Head of caudate nucleus (tissue), 42 donors: Measurements from ENCODE around the gene DAPK1.
A peak's percentile ranks its signal among the peaks of the same experiment; 100 is the strongest.

Experiments used
- DNase-seq, 42 donors: peaks; one replicate each; pipeline versions ENCODE4 v3.0.0 to v3.0.0-alpha.2; 2020 to 2021; ENCODE audit warnings: mixed read lengths in 7 of 42
- intact Hi-C: fragments of 100-400 bp; cut with DNase I; formaldehyde crosslinking; loops from one replicate; pipeline ENCODE4 v1.15.0; 2022

The DAPK1 gene

DNA sequence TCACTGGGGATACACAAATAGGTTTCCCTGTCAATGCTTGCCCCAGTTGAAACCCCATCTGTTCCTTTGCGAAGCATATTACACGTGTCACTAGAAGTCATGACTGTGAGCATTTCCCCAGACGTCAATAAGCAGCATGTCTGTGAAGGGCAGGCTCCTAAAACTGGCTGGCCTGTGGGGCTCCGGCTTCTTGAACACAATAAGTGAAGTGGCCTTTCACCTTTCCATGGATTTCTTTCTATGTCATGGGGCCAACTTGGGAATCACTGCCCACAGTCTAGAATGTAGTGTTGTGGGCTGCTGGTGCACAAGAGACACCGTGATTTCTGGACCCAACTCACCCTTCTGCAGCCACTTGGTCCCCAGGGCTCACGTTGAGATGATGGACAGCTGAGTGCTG is 167.8 kb downstream of the DAPK1 start:
- intact Hi-C loops = no loop called here
- peak in 3 of 42 donors; percentile 18 to 27 (median 26) for DNase-seq

DNA sequence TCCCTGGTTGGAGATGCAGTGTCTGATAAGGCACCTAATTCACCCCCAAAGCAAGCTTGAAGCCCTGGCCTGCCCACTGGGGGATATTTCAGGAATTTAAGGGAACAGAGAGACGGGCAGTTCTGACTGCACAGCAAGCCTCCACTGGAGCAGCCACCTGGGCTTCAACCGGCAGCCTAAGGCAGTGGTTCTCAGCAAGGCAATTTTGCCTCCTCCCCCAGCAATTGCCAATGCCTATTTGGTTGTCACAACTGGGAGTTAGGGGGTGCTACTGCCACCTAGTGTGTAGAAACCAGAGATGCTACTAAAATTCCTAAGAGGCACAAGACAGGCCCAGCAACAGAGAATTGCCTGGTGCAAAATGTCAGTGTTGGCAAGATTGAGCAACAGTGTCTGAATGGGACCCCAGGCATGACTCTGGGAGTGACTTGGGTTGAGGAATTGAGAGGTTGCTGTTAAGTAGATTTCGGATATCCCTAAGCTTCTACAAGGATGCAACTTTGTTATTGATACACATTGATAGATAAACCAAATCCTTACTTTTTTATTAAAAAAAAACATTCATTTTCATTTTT is 169.6 kb downstream of the DAPK1 start:
- peak in 5 of 42 donors; percentile 28 to 46 (median 35) for DNase-seq
- intact Hi-C loops = no loop called here

DNA sequence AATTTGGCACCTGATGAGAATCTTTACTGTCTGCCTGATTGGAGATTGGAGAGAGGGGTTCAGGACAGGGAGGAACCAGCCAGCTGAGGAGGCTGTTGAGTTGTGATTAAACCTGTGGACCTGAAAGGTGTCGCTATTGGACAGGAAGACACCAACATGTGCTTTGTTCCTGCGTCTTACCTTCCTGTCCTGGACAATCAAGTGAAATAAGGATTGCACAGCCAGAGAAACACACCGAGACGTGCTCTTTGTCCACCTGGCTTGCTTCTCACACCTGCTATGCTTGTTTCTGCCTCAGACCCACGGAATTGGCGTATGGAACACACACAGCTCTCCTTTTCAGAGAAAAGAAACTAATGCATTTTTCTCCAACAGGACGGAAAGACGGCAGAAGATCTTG is 170.6 kb downstream of the DAPK1 start:
- intact Hi-C loops = no loop called here
- DNase-seq = peak in 3 of 42 donors; percentile 2 to 31 (median 21)

DNA sequence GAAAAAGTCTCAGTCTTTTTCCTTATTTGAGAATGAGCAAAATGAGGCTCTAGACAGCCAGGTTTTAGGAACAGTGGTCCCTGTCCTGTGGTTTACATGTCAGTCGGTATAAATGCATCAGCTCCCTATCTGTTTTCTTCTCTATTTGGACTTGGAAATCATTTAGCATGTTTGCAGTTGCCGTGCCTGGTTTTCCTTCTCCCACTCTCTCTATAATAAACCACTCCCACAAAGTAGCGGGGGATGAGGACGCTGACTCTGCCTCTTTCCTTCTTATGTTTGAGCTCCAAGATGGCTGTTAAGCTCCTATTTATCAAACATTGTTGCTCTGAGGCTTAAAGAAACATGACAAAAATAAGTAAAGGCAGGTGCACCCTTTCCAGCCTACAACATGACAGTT is 171.1 kb downstream of the DAPK1 start:
- intact Hi-C loops = no loop called here
- peak in 3 of 42 donors; percentile 30 to 44 (median 42) for DNase-seq

DNA sequence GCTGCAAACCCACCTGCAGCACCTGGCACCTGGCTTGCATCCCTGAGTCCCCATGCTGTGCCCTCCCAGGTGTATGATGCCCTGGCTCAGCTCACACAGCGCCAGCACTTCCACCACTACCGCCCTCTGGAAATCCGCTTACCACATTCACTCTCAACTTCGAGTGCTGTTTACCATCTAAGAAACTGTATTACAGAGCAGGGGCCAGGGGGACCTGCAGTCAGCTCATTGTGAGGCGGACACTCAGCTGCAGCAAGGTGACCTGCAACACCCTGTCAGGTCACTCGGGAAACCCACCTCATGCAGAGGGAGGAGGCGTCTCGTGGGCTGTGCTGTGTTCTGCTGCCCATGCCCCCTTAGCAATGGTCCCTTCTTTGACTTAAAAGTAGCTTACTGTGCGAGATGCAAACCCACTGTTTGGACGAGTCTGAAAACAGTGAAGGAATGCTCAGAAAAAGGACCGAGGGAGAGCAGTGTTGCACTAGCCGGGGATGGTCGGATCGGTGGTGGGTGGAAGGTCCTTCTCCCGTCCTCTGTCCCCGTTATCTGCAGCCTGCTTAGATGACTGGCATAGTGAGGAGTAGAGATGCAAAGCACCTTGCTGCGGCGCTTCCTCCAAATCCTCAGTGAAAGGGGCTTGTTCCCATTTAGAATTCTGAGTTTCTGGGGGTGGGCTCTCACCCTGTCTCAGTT is 173.1 kb downstream of the DAPK1 start:
- intact Hi-C loops = no loop called here

DNA sequence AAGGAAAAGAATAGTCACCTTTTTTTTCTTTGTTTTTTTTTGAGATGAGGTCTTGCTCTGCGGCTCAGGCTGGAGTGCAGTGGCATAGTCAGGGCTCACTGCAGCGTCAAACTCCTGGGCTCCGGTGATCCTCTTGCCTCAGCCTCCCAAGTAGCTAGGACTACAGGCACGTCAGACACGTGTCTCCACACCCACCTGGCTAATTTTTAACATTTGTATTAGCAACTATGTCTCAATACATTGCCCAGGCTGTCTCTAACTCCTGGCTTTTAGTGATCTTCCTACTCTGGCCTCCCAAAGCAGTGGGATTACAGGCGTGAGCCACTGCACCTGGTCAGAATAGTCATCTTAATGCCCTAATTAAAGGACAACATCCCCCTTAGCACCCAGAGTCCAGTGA is 173.8 kb downstream of the DAPK1 start:
- intact Hi-C loops = no loop called here
- peak in 3 of 42 donors; percentile 15 to 37 (median 28) for DNase-seq

More for the DNA sequence above, 173.1 kb downstream of the DAPK1 start:
- DNase-seq = peak in 4 of 42 donors; percentile 22 to 34 (median 27)

DNA sequence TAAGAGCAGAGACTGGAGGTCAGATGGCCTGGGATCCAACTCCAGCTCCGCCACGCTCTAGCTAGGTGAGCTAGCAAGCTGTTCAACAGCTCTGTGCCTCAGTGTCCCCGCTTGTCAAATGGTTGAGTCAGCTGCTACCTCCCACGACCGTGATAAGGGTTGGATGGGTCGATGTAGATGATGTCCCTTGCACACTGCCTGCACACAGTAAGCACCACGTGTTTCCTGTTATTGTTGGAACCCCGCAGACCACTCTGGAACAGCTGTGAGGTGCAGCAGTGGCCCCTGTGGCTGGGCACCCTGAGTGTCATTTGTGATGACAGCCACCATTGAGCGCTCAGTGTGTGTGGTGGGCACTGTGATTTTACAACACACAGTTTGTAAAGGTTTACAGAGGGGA is 174.3 kb downstream of the DAPK1 start:
- peak in 3 of 42 donors; percentile 5 to 19 (median 15) for DNase-seq
- intact Hi-C loops = no loop called here

DNA sequence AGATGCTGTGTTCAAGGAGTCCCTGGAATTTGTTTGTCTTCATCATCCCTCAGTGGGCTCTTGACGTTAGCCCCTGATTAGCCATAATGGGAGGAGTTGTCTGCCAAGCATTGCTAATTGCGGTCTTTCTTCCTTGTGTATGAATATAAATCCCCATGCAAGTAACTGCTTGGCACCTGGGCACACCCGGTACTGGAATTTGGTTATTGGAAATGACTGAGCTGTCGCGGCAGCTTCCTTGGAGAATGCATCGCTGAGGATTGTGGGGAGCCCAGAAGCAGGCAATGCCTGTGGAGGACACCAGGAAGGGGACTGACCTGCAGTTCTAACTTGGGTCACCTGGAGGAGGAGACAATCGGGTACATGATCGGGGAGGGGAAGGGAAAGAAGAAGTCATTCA is 174.9 kb downstream of the DAPK1 start:
- intact Hi-C loops = no loop called here
- DNase-seq = peak in 2 of 42 donors; percentile 5 to 27

- DNase-seq = peak in 4 of 42 donors; percentile 25 to 42 (median 30)
- intact Hi-C loops = no loop called here
Observed at GRCh38 chr9:87673446-87674120, 175.9 kb downstream of the DAPK1 start.

GRCh38 chr9:87674565-87675299 is 177.1 kb downstream of the DAPK1 start:
- DNase-seq = peak in 2 of 42 donors; percentile 6 to 30
- intact Hi-C loops = loop anchor here (5.0 kb wide), 1 partner anchor 138 kb away; no protein-coding TSS in a partner anchor

GRCh38 chr9:87675906-87676515 is 178.3 kb downstream of the DAPK1 start:
- DNase-seq = peak in 3 of 42 donors; percentile 22 to 39 (median 31)
- intact Hi-C loops = loop anchor here (5.0 kb wide), 1 partner anchor 136 kb away; no protein-coding TSS in a partner anchor

GRCh38 chr9:87676976-87677775 is 179.5 kb downstream of the DAPK1 start:
- intact Hi-C loops = loop anchor here (5.0 kb wide), 1 partner anchor 135 kb away; no protein-coding TSS in a partner anchor
- DNase-seq = peak in 5 of 42 donors; percentile 15 to 48 (median 30)

DNA sequence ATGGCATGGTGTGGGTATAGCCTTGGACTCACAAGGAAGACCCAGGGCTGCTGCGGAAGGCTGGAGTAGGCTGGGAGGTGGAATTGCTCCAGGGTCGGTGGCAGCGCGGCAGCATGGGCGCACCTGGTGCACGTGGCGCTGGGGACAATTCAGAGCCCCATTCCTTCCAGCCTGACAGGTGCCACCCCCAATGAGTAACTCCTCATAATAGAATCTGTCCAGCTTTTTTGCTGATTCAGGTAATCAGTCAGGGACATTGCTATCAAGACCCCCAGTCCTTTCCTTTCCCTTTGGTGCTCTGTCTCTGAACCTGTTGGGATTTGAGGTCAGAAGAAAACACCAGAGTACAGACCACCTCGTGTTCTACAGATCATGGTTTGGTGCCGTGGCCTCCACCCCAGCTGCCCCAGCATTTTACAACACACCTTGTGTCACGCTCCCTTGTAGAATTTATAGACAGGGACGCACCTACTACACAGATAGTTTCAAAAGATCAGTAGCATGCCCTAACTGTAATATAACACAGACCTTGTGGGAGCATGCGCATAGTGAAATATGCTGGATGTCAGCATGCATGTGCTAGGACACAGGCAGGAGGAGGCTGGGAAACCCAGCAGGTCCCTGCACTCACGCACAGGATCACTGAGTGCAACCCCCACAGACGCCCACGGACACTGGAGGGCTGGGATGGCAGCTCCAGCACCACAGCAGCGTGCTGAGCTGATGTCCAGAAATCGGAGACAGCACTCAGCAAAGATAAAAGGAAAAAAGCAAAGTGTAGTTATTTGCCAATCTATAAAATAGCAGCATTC is 180.3 kb downstream of the DAPK1 start:
- intact Hi-C loops = loop anchor here (5.0 kb wide), 1 partner anchor 134 kb away; no protein-coding TSS in a partner anchor
- peak in 8 of 42 donors; percentile 30 to 67 (median 54) for DNase-seq

- DNase-seq = peak in 40 of 42 donors; percentile 47 to 90 (median 72)
- intact Hi-C loops = loop anchor here (5.0 kb wide), 1 partner anchor 133 kb away; no protein-coding TSS in a partner anchor
Observed at GRCh38 chr9:87678650-87679355, 181.1 kb downstream of the DAPK1 start.

DNA sequence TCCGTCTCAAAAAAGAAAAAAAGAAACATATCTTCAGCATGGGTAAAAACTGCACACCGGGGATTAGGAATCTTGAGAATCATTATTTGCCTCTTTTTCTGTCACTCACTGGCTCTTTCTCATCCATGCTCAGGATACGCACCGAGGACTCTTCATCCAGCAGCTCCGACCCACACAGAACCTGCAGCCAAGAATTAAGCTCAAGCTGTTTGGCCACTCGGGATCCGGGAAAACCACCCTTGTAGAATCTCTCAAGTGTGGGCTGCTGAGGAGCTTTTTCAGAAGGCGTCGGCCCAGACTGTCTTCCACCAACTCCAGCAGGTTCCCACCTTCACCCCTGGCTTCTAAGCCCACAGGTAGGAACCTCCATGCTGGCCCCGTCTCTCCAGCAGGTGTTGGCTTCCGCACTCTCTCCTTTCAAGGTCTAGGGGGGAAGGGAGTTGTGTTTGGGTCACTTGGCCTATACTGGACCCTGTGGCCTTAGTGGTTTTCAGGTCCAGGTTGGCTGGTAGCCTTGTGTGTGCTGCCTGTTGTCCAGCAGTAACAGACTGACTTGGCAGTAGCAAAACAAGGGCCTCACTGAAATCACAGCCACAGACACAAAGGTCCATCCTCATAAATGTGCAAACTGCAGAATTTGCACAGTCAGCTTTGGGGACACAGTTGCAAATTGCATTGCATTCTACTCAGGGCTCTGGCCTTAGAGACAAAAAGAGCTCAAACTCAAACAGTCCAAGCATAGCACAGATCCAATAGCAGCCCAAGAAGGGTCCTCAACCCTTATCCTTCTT is 183.8 kb downstream of the DAPK1 start:
- peak in 5 of 42 donors; percentile 5 to 34 (median 18) for DNase-seq
- intact Hi-C loops = no loop called here
